ENCODE results near the gene SLC37A3. TPM values are rescaled to one million over a fixed set of nuclear protein-coding genes. Genes with fewer than 3 reads are reported as not detected.

SLC37A3 gene
- total RNA-seq, 4 donors from 2014 or later, result 71.9 to 123 (median 86.9) TPM

- intact Hi-C loops (cut with DNase I), result no loop called here
- no peak for TF ChIP-seq POLR2A (IDR thresholded peaks at IDR 0.05)
- TF ChIP-seq CTCF (IDR thresholded peaks at IDR 0.05), result no peak
- no peaks in the 10 kb centered on the region for H3K36me3 ChIP-seq
Measured at GRCh38 chr7:140310337-140311002, 87.9 kb downstream of the SLC37A3 start.

GRCh38 chr7:140308060-140308459, 90.3 kb downstream of the SLC37A3 start:
- TF ChIP-seq CTCF (IDR thresholded peaks at IDR 0.05) (no peak), POLR2A (IDR thresholded peaks at IDR 0.05) (no peak)
- Histone ChIP-seq H3K9me3 (no peaks in the 10 kb centered on the region), H3K27me3 (no peaks in the 10 kb centered on the region), H3K36me3 (no peaks in the 10 kb centered on the region), H3K4me1 (peaks cover 3 to 15% of the 10 kb centered on the region in 2 donors), H3K27ac (no peak overlapping the region), H3K4me3 (replicated peaks in 1 of 3) (no peak overlapping the region)
- WGBS, 2 donors, result 93% methylated on average over 3 of the region's 3 CpGs
- DNase-seq, result no peak
- intact Hi-C loops (cut with DNase I), result no loop called here

More at GRCh38 chr7:140310337-140311002, 87.9 kb downstream of the SLC37A3 start:
- no peak for DNase-seq
- Histone ChIP-seq H3K4me3 (replicated peaks in 1 of 3) (no peak overlapping the region), H3K4me1 (peaks cover 13 to 24% of the 10 kb centered on the region in 2 donors), H3K27ac (peak overlapping the region in 2 of 3 donors; percentile 21 to 54), H3K27me3 (no peaks in the 10 kb centered on the region), H3K9me3 (no peaks in the 10 kb centered on the region)
- 39 to 50% methylated on average over 3 of the region's 3 CpGs for WGBS, 2 donors

GRCh38 chr7:140304191-140304799, 94.0 kb downstream of the SLC37A3 start:
- Histone ChIP-seq H3K27ac (no peak overlapping the region), H3K4me3 (replicated peaks in 1 of 3) (no peak overlapping the region), H3K9me3 (no peaks in the 10 kb centered on the region), H3K4me1 (peaks cover 3 to 10% of the 10 kb centered on the region in 2 donors), H3K36me3 (no peaks in the 10 kb centered on the region), H3K27me3 (no peaks in the 10 kb centered on the region)
- DNase-seq, result no peak
- 88 to 90% methylated on average over 3 of the region's 3 CpGs for WGBS, 2 donors
- TF ChIP-seq CTCF (IDR thresholded peaks at IDR 0.05) (peak in 1 of 6 experiments; percentile 12), POLR2A (IDR thresholded peaks at IDR 0.05) (no peak)
- intact Hi-C loops (cut with DNase I), result no loop called here

- DNase-seq, result no peak
- WGBS, 2 donors, result 90 to 92% methylated on average over 13 of the region's 13 CpGs
Measured at GRCh38 chr7:140300243-140301136, 97.8 kb downstream of the SLC37A3 start.

More at GRCh38 chr7:140300243-140301136, 97.8 kb downstream of the SLC37A3 start:
- TF ChIP-seq CTCF (IDR thresholded peaks at IDR 0.05) (no peak), POLR2A (IDR thresholded peaks at IDR 0.05) (no peak)
- Histone ChIP-seq H3K9me3 (no peaks in the 10 kb centered on the region), H3K27ac (no peak overlapping the region), H3K4me1 (peaks cover 0 to 6% of the 10 kb centered on the region in 2 donors), H3K4me3 (replicated peaks in 1 of 3) (no peak overlapping the region), H3K27me3 (no peaks in the 10 kb centered on the region), H3K36me3 (no peaks in the 10 kb centered on the region)
- intact Hi-C loops (cut with DNase I), result no loop called here
